Measurements from ENCODE around the gene PGBD2. TPM values are rescaled to one million over a fixed set of nuclear protein-coding genes. Genes with fewer than 3 reads are reported as not detected.

PGBD2 gene
- total and polyA plus RNA-seq, 2 of the 8 experiments (the other 6 are each of a cell fraction or from before 2014, with no cell fraction given), result 4.5 to 7.7 TPM

GRCh38 chr1:248906009-248906752 lies at the start of gene PGBD2 (continued):
- TF ChIP-seq SIRT6 (IDR thresholded peaks at IDR 0.05; ENCODE audit: low read length), result peak; percentile 50
- TF ChIP-seq POU5F1 (IDR thresholded peaks at IDR 0.05; ENCODE audit: low read depth, low read length), result no peak
- TF ChIP-seq KDM1A (IDR thresholded peaks at IDR 0.05; ENCODE audit: borderline replicate concordance, low read length), result no peak
- TF ChIP-seq SP2 (IDR thresholded peaks at IDR 0.05; ENCODE audit: low read length), result peak; percentile 91
- TF ChIP-seq BACH1 (IDR thresholded peaks at IDR 0.05; ENCODE audit: low read length), result no peak
- no peak for TF ChIP-seq HDAC6 (IDR thresholded peaks at IDR 0.05; ENCODE audit: low read depth, low read length)
- TF ChIP-seq JUND (IDR thresholded peaks at IDR 0.05; ENCODE audit: low read length), result no peak
- peak; percentile 11; the same call in 1 of the 2 replicates for TF ChIP-seq RFX5 (IDR thresholded peaks at IDR 0.05; ENCODE audit: borderline replicate concordance, low read depth, low read length)
- TF ChIP-seq RXRA (IDR thresholded peaks at IDR 0.05; ENCODE audit: insufficient read depth, low read depth, low read length), result no peak
- peak; percentile 95; the same call in 1 of the 2 replicates for TF ChIP-seq RBBP5 (IDR thresholded peaks at IDR 0.05; ENCODE audit: borderline replicate concordance, low read depth, low read length)
- no peak for TF ChIP-seq GABPA (IDR thresholded peaks at IDR 0.05; ENCODE audit: borderline replicate concordance, insufficient read depth, low read length)
- TF ChIP-seq SIX5 (IDR thresholded peaks at IDR 0.05; ENCODE audit: low read depth, low read length), result no peak
- no peak for TF ChIP-seq CBX8 (IDR thresholded peaks at IDR 0.05; ENCODE audit: borderline replicate concordance, low read depth, low read length)
- 0 out of 2 replicates have a peak, but pooled peaks have one; percentile 39 for TF ChIP-seq ATF2 (IDR thresholded peaks at IDR 0.05; ENCODE audit: low read length)
- TF ChIP-seq RNF2 (IDR thresholded peaks at IDR 0.05; ENCODE audit: borderline replicate concordance, low read depth, low read length, missing control alignments, poor library complexity, severe bottlenecking), result no peak
- TF ChIP-seq GTF2F1 (IDR thresholded peaks at IDR 0.05; ENCODE audit: borderline replicate concordance, low read depth, low read length), result peak; percentile 65; the same call in 1 of the 2 replicates
- TF ChIP-seq MAX (IDR thresholded peaks at IDR 0.05), result peak; percentile 84
- TF ChIP-seq SUZ12 (IDR thresholded peaks at IDR 0.05; ENCODE audit: low read length), result no peak
- TF ChIP-seq CHD2 (IDR thresholded peaks at IDR 0.05; ENCODE audit: low read length), result no peak
- TF ChIP-seq TAF1 (IDR thresholded peaks at IDR 0.05; ENCODE audit: low read depth, low read length), result peak; percentile 93
- no peak for TF ChIP-seq FOSL1 (IDR thresholded peaks at IDR 0.05; ENCODE audit: insufficient read depth, low read depth, low read length)
- no peak for TF ChIP-seq ZNF274 (IDR thresholded peaks at IDR 0.05; ENCODE audit: borderline replicate concordance, extremely low read depth, low read length)
- no peak for TF ChIP-seq SRF (IDR thresholded peaks at IDR 0.05; ENCODE audit: low read depth, low read length)
